ENCODE measurements around the gene RALGAPA2.

Gene RALGAPA2

DNA sequence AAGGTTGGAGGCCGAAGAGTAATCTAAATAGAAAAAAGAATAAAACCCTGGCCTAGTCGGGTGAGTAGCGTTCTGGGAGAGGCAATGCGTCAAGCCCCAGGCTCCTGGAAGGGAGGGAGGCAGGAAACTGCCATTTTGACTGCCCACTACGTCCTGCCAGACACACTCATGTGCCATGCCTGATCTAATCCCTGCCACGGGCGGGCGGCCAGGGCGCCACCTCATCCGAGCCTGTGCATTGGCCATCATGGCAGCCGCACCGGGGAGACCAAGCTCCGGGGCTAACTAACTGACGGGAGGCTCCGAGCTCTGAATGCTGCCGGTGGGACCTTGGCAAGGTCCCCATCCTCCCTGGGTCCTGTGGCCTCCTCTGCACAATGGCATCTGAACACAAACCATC is 275.8 kb downstream of the RALGAPA2 start:
- DNase-seq (ENCODE audit: low spot score), result no peak

DNA sequence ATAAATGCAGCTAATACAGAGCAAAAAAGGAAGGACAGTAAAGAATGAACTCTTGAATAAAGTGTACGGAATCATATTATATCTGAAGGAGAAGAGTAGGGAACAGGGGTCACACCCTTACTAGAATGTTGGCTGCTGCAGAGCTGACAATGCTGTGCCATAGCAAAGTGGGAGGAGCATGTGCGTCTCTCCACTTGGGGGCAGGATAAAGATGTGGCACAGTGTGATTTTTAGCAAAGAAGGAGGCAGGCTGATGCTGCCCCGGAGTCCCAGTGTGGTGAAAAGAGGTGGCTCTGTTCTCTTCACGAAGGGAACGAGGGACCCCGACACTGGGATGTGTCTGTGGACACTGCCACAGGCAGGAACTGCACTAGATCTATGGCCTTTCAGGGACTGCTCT is 277.0 kb downstream of the RALGAPA2 start:
- no peak for DNase-seq (ENCODE audit: low spot score)

DNA sequence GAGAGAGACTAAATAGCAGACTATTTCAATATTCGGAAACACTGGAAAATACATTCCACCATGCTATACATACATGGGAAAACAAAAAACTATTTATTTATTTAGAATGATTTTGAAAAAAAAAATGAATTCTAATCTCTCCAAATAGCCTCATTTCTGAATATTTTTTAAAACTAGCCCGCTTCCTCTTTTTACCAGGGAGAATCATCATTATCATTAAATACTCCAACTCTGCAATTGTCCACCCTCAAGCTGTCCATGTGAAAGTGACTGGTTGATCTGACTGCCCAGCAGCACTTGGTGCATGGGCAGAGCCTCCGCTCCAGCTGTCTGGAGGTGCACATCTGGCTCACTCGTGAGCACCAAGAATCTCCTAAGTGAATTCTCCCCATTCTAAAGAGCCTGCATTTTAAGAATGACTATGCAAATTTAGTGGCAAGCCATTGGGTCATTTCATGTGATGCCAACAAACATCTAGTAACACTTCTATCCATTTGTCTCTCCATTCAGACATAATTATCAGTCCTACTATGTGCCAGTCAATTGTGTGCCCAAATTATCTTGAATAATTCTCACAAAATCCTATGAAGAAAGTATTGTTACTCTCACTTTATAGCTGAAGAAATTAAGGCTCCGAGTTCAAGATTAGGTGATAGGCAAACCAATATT is 279.7 kb downstream of the RALGAPA2 start:
- no peak for DNase-seq (ENCODE audit: low spot score)

DNA sequence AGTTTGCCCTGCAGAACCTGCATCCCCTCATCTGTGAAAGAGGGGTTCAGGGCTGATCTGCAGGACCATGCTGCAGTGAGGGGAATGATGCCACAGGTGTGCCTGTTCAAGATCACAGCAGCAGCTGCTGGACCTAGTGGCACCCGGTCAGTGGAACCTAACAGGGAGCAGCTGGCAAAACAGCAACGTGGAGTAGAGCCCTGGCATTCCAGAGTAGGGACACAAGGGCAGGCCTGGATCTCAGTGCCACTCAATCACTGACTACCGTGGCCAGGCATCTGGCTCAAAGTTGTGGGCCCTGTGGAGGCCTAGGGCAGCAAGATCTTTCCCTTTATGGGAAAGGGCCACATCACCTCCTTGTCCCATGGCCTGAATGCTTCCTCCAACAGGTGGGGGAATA is 282.4 kb downstream of the RALGAPA2 start:
- DNase-seq (ENCODE audit: low spot score), result no peak

DNA sequence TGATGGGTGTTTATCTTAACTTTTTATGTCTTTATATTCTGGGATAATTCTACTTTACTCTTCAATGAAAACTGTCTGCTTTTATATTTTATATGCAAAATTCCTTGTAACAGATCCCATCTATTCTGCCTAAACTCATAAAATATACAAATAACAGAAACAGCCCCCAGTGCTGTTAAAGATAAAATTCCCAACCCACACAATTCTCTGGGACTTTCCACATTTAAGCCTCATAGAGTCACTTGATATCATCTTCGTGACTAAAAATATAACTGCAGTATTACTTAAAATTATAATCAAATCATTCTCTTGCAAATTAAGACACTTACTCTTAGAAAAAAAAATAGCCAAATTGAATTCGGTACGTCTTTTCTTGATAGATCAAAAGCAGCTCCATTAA is 284.4 kb downstream of the RALGAPA2 start:
- no peak for DNase-seq (ENCODE audit: low spot score)

DNA sequence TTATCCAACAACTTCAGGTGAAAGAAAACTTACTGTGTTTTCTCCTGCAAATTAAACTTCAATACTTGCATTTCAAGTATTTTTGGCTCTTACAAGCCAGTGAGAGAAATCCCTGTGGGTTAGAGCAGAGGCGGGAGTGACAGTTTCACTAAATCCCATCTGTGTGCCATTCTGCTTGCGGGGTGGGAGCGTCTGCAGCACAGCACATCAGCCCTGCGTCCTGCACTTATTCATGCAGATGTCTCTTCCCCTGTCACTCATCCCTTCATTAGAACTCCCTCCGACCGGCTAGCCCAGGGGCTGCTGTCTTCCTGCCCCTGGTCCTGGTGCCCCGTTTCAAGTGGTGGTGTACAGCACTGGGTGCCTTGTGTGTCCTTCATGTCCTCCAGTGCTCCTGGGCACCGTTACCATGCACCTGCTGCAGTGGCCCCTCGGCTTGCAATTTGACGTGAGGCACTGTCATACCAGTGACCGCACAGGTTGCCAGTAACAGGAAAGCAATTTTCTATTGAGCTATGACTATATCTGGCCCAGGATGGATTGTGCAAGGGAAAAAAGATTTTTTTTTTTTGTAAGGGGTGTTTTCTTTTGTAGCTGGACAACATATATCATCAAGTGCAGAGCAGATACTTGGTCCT is 285.1 kb downstream of the RALGAPA2 start:
- no peak for DNase-seq (ENCODE audit: low spot score)

DNA sequence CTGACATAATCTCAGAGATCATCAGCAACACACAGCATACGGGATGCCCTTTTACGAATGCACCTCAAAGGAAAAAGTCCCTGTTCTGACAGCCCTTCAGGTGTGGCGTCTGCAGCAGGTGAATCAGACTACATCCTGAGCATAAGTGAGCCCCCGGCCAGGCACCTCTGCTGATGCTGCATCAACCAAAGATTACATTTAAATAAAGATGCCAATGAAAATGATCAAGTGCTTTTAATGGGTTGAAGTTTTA is 285.9 kb downstream of the RALGAPA2 start:
- no peak for DNase-seq (ENCODE audit: low spot score)

DNA sequence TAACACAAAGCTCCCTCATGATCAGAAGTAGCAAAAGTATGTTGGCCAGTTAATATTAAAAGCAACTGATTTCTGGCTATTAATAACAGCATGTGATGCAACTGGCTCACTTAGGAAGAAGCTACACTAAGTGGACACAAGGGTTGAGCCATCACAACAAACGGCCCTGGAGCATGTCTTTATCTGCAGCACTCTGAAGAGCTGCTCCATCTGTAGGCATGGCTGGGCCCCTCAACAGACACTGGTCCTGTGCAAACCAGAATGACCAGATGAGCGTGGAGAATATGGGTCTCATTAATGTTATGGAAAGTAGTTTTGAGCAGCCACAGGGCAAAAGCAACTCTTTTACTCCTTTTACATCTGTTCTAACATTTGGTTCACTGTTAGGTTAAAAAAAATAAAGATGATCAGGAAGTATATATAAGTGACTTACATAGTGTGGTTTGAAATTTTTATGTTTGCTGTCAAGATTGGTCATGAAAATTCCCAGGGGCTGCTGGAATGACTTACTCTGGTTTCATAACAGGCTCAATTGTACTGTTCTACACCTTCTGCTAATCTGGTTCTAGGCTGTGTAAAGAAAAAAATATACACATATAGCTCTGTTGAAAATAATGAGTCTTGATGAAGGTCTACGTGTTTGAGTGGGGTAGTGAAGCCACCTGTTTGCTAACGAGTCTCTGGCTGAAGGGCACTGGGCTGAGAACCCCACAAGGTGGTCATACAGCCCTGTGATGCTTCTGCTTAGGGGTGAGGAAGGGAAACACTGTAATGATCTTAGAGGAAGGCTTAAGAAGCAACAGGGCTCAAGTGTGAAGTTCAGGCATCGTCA is 286.4 kb downstream of the RALGAPA2 start:
- no peak for DNase-seq (ENCODE audit: low spot score)

DNA sequence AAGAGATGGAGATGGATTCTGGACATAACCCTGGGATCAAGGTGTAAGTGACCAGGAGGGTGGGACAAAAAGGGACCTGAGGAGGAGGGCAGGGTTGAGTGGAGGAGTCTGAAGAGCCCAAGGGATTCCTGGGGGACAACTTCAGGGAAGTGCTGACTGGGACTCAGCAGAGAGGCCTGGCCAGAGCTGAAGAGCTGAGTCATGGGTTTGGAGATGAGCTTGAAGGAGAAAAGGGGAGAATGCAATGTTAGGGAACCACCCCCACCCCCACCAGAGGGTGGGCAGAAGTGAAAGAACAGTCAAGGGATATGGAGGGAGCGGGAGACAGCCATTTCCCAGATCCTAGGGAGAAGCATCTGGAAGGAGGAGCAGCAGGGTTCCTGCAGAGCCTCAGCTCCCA is 289.3 kb downstream of the RALGAPA2 start:
- DNase-seq (ENCODE audit: low spot score), result no peak

DNA sequence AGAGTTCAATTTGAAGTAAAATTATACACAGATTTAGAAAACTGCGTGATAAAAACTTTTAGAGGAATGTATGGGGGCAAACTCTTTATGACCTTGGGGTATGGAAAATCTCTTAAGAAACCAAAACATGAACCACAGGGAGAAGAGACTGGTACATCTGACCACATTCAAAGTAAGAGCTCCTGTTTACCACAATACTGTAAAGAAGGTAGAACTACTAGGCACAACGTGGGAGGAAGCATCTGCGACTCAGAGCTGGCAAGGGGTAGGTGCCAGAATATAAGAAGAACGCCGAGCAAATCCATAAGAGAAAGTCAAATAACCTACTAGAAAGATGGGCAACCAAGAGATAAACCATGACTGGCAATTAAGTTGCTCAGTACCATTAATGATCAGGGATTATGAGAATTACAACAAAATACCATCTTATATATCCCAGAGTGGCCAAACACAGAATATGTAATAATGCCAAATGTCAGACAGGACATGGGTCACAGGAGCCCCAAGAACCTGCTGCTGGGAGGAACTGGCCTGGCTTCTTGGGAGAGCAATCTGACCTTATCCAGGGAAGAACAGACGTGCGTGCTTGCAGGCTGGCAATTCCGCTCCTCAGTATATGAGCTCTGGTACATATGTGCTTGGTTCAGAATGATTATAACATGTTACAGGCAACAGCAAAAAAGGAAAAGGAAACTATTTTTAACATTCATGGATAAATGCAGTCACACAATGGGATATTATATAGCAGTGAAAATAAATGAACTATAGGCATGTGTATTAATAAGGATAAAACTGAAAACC is 294.4 kb downstream of the RALGAPA2 start:
- no peak for DNase-seq (ENCODE audit: low spot score)

DNA sequence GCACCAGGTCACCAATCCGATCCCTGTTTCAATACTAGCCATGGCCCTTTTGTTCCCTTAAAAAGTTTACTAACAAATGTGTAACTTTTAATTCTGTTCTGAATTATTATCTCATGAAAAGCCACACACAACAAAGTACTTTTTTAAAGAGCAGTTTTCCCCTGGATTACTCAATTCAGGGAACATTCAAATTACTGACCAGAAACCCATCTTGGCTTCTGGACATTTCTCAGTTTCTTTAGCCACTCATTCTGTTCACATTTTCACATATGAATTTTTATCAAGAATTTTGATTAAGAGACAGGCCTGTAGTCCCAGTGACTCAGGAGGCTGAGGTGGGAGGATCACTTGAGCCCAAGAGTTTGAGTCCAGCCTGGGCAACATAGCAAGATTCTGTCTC is 297.1 kb downstream of the RALGAPA2 start:
- no peak for DNase-seq (ENCODE audit: low spot score)

DNA sequence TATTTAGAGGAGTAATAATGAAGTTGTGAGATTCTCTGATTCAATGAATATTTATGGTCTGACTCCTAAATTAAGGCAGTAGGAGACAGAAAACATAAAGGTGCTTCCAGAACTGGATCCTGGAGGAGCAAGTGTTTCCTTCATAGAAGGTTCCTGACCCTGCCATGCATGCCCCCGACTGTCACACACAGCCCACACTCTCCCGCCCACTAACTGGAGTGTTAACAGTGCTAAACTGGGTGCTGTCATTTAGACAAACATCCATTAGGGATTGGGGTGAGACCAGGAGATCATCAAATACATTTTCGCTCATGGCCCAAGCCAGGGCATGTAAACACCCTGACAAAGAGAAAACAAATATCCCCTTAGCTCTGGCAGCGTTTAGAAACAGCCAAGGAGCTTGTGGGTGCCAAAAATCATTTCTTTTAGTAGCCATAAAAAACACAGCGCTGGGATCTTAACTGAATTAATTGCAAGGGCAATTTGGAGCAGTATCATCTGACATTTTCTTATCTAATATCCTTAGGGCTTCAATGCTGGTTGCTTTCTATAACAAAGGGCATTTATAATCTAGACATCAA is 297.7 kb downstream of the RALGAPA2 start:
- DNase-seq (ENCODE audit: low spot score), result no peak

DNA sequence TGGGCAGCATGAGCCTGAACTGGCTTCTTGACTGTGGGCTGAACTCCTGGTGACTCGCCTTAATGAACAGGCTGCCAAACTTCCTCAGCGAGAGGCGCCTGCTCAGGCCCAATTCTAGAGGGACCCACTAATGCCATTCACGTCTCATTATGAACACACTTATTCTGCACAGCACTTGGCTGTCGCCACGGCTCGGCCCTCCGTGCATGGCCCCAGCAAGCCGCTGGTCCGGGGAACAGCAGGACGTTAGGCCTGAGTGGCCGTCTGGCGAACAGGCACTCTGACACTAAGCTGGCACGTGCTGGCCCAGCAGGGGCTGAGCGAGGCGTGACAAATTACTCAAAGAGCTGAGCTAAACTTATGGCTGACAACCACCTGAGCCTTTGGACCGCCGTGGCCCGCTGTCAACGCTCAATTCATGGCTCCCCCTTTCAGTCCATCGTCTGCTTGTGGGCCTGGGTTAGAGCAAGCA is 298.6 kb downstream of the RALGAPA2 start:
- DNase-seq (ENCODE audit: low spot score), result no peak

DNA sequence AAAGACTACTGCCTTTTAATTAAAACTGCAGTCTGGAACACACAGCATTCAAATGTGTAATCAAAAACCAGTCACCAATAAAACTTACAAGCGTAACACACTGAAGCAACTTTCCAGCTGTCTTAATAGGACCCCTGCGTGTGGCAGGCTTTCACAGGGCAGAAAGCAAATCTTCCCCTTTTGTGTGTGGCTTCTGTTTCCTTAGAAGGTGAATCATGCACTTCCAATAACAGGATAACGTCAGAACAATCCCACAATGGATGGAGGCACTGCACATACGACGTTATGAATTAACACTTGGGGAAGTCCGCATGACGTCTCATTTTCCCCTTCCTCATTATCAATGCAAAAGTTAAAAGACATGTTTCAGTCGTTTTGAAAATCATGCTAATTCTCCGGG is 299.7 kb downstream of the RALGAPA2 start:
- no peak for DNase-seq (ENCODE audit: low spot score)

DNA sequence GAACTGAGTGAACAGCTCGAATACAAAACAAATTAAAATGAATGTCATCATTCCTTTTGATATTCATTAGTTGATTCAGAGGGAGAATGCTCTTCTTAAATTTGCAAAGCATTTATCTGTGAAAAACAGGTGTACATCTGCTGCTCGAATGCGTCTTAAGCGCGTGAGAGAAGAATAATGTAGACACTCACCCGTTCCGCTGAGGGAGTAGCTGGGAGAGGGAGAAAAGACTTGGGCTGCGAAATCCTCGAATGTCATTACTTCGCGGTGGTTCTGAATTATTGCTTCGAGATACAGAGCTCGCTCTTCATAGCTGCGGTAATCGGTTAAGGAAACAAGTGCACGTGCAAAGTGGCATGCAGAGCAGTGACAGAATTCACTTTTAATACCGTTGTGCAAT is 300.6 kb downstream of the RALGAPA2 start:
- DNase-seq (ENCODE audit: low spot score), result no peak

DNA sequence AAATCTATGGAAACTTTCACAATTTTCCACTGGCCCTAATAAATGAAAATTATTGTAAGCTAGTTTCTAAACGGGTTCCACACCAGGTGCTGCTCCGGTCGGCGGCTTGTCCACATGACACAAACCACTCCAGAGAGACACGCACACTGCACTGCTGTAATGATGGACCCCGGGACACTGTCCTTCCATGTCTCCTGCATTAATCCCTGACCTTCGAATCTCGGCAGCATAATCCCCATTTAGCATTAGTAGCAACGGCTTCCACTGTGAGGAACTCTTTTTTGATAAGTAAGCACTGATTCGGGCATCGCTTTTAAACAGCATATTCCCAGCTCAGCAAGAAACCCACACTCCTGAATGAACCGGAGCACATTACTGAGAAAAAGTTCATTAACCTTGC is 301.0 kb downstream of the RALGAPA2 start:
- no peak for DNase-seq (ENCODE audit: low spot score)

DNA sequence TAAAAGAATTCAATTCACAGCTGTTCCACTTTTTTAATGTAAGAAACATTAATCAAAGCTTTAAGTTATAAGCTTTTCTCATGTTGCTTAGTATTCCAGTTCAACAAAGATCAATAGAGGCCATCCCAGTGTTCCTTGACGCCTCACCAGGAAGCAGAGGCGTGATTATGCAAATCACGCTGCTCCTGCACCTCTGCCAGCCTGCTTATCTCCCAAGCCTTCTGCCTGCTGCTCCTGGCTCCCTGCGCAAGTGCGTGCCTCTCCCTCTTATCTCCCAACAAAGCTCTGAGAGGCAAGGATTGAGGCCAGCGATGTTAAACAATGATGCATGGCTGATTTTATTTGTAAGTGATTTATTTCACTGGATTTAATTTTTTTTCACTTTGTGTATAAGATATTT is 301.8 kb downstream of the RALGAPA2 start:
- no peak for DNase-seq (ENCODE audit: low spot score)

DNA sequence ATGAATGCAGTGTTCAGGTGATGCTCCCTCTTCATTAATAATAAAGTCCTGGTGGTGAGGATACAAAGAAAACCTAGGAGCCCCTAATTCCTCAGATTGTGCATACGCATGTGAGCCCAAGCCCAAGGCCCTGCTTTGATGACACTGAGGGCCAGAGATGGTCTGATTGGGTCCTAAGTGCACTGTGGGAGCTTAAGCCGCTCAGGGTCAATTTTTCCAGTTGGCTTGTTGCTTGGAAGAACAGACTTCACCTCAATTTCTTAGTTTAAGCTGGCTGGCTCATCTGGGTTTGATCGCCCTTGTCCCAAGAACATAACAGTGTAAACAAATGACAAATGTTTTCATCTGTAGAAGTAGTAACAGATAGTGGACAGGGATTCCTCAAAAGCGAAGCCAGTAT is 303.1 kb downstream of the RALGAPA2 start:
- DNase-seq (ENCODE audit: low spot score), result no peak

DNA sequence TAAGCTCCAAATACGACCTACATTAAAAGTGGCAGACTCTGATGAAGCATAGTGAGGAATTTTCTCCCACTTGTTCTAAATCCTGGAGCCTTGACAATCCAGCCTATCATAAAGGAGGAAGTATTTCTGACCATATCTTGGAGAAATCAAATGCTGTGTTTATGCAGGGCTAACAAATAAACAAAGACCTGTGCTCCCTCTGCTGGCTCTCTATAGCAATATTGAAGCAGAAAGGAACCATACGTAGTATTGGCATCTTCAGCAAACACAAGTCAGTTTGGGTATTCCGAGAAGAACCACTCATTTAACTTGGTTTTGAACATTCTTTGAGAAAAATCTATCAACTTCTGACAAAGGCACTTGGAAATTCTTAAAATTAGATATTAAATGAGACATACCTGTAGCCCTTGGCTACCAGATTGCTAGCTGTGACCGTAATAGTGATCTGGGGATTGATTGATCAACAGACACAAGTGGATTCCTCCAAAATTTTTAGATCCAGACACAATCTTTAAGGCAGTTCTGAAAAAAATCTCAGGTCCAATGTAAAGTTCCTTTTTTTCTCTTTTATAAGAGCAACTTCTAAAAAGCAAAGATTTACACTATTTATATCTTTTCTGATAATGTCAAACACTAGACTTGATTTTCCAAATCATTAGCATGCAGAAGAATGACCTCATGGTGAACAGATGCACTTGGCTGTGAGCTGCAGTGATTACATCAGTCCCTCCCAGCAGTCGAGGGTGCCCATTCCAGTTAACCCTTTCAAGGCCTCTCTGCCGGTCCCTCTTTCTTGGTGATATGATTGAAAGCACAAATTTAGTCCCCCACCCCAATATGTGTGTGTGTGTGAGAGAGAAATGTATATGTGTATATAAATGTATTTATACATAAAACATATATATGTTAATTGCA is 304.3 kb downstream of the RALGAPA2 start:
- peak; percentile 40 for DNase-seq (ENCODE audit: low spot score)

DNA sequence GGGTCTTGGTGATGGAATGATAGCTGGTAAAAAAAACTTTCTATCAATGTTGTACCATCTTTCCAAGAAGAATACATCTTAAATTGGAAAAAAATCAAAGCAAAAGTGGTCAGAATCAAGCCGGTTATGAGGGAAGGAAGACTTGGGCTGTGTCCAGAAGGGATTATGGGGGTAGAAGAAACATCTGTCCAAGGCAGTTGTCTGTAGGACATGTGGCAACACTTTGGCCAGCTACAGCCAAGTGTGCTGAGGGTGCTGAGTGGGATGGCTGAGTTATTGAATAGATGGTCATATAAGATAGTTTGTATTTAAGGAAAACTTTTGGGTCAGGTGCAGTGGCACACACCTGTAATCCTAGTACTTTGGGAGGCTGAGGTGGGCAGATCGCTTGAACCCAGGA is 306.1 kb downstream of the RALGAPA2 start:
- DNase-seq (ENCODE audit: low spot score), result no peak

DNA sequence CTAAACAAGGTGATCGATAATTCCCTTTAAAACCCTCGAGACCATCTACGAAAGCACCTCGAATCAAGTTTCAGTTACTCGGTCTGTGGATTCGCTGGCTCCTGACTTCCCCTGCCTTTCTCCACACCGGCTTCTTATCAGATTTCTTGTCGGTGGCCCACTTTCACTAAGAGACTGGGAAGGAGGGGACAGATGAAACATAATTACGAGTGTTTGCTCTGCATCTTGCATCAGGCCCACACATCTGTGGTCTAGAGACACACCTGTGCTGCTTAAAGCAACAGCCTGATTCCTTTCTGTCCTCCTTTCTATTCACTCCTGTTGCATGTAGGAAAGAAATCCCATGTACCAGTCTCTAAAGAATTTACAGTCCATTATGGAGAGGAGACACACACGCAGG is 306.8 kb downstream of the RALGAPA2 start:
- no peak for DNase-seq (ENCODE audit: low spot score)

All from COLO829 (cell line).